Adipose tissue (tissue), 3 donors: ENCODE measurements around the gene TBC1D17. TPM values are rescaled to one million over a fixed set of nuclear protein-coding genes. Genes with fewer than 3 reads are reported as not detected.

Experiments used
- H3K27ac ChIP-seq: one replicate; pipeline ENCODE4 v1.5.1; 2013; ENCODE audit warnings: low read depth, low read length
- WGBS, 3 donors: extraction: QIAGEN DNeasy Blood & Tissue Kit; methylation state at CpG; one replicate each; pipeline ENCODE4 v1.1.7; 2013; 5-methylcytosine and 5-hydroxymethylcytosine counted together
- polyA plus RNA-seq, 3 donors: library from polyadenylated mRNA; stranded (reverse); fragments of 200-250 nt; gene quantifications; one replicate each; pipeline ENCODE4 v1.2.3, GENCODE V29; 2013
- donor health status: healthy with polysubstance abuse.
- donor health status: Bipolar disorder and iron deficiency.
- donor health status: healthy.

Gene TBC1D17
- polyA plus RNA-seq, 3 donors = 35.7 to 46.6 (median 37.0) TPM

DNA sequence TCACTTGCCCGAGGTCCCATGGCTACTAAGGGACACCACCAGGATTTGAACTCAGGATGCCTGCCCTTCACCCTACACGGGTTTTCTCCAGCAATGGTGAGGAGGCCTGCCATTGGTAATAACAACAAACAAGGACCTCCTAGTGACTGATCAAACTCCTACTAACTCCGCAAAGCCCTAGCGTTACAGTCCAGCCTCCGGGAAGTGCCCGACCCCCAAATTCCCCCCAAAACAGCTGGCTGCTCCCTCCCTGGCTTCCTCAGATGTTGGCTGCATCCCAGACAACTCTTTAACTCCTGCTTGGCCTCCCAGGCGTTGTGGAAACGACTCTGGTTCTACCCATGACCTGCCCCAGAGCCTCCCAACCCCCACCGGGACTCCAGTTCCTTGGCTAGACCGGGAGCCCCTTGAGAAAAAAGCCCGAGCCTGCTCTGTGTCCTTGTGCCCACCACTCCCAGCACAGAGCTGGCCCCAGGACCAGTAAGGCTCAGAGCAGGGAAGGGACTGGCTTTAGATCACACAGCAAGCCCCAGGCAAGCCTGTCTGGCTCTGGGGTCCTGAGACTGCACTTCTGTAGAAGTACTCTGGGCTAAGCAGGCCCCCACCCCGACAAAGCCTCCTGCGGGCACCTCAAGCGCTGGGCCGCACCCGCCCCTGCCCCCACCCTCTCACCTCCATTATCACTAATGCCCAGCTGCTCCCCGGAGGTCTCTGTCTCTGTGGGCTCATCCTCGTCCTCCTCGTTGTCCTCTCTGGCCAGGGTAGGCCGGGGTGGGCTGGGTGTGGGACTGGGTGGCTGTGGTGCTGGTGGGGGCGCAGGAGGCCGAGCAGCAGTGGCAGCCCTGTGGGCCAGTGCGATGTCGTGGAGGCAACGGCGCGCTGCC, 5.0 kb upstream of the TBC1D17 start:
- no peak overlapping the region for H3K27ac ChIP-seq
- WGBS, 3 donors = 85% methylated on average over 27 of the region's 27 CpGs

DNA sequence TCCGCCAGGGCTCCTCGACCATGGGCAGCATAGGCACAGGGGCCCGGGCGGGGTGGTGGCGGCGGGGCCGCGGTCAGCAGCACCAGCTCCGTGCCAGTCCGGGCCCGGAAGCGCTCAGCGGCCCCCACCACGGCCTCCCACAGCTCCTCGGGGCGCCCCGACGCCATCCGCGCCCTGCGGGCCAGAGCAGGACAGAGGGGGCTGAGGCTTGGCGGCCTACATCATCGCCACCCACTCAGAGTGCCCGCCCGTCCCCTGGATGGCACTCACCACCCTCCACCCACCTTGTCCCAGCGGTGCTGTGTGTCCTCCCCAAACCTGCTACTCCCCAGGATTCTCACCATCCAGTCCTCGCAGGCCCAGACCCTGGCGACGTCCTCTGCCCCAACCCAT, 4.4 kb upstream of the TBC1D17 start:
- H3K27ac ChIP-seq = no peak overlapping the region
- WGBS, 3 donors = 92 to 94% (median 92%) methylated on average over 6 to 29 of the region's 29 CpGs

- 76 to 89% (median 88%) methylated on average over 10 of the region's 10 CpGs for WGBS, 3 donors
- no peak overlapping the region for H3K27ac ChIP-seq
Observed at GRCh38 chr19:49873834-49874233, 3.7 kb upstream of the TBC1D17 start.

DNA sequence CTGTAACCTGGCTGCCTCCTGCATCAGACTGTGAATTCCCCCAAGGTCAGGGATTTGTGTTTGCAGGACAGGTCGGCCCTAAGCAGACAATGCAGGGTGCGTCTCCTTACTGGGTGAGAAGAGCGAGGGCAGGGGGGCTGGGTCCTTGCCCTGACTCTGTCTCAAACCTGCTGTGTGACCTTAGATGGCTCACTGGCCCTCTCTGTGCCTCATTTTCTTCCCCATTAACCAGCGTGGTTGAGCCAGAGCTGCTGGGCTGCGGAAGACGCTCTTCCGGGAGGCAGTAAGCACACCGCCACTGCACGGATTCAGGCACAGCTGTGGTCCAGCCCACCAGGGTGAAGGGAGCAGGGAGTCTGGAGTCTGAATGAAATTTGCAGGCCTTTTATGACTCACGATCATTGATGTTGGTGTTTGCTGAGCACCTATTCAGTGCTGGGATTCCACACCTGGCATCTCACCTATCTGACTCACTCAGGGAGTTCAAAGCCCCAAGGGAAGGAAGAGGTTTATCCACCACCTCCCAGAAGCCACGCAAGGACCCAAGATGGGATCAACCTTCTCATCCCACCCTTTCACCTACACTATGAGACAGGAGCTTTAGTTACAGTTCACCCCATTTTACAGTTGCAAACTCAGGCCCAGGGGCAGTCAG, 2.9 kb upstream of the TBC1D17 start:
- H3K27ac ChIP-seq = no peak overlapping the region
- 90 to 94% (median 92%) methylated on average over 11 of the region's 11 CpGs for WGBS, 3 donors

DNA sequence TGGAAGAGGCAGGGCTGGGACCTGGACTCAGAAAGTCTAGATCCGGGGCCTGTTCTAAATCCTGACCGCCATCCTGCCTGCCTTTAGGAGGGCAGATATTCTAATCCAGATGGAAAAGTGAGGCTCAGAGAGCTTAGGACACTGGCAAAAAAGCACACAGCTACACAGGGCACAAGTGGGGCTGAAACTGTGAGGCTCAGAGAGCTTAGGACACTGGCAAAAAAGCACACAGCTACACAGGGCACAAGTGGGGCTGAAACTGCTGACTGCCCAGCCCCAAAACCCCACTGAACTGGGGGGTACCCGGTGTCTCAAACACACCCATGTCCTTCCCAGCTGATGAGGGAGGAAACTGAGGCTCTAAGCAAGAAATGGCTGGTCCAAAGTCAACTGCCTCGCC, 2.3 kb upstream of the TBC1D17 start:
- 83 to 89% (median 89%) methylated on average over 4 of the region's 4 CpGs for WGBS, 3 donors
- H3K27ac ChIP-seq = no peak overlapping the region

DNA sequence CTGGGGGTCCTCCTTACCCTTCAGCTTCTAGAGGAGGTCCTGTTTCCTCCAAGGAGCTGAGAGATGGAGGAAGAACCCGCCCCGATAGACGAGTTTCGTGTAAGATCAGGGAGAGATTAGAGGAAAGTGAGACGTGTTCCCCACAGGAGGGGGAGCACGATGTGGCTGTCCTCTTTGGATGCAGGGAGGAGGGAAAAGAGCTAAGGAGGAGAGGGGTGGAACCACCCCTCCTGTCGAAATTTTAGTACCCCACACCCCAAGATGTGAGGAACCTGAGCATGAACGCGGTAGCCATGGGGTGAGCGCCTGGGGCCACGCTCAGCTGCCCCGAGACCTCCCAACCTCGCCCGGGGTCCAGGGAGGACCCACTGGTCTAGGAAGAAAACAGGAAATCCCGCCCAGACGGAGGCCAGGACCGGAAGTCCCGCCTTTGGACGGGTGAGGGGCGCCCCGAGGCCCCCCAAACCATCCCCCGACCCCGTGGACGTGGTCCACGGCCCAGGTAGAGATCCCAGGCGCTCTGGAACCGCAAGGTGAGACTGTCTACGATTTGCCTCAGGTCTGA, 1.6 kb upstream of the TBC1D17 start:
- 0 to 1% (median 1%) methylated on average over 25 to 28 of the region's 28 CpGs for WGBS, 3 donors

GRCh38 chr19:49876422-49877019, 981 bp upstream of the TBC1D17 start:
- H3K27ac ChIP-seq = peak overlapping the region; percentile 82
- WGBS, 3 donors = 0 to 1% (median 0%) methylated on average over 46 of the region's 46 CpGs

More for the DNA sequence above, 1.6 kb upstream of the TBC1D17 start:
- H3K27ac ChIP-seq = peak overlapping the region; percentile 82

- 9 to 10% (median 9%) methylated on average over 41 of the region's 41 CpGs for WGBS, 3 donors
- H3K27ac ChIP-seq = no peak overlapping the region
Observed at GRCh38 chr19:49877879-49878743, 609 bp downstream of the TBC1D17 start.

- 83 to 89% (median 84%) methylated on average over 9 of the region's 9 CpGs for WGBS, 3 donors
- H3K27ac ChIP-seq = no peak overlapping the region
Observed at GRCh38 chr19:49878744-49879070, 1.2 kb downstream of the TBC1D17 start.

DNA sequence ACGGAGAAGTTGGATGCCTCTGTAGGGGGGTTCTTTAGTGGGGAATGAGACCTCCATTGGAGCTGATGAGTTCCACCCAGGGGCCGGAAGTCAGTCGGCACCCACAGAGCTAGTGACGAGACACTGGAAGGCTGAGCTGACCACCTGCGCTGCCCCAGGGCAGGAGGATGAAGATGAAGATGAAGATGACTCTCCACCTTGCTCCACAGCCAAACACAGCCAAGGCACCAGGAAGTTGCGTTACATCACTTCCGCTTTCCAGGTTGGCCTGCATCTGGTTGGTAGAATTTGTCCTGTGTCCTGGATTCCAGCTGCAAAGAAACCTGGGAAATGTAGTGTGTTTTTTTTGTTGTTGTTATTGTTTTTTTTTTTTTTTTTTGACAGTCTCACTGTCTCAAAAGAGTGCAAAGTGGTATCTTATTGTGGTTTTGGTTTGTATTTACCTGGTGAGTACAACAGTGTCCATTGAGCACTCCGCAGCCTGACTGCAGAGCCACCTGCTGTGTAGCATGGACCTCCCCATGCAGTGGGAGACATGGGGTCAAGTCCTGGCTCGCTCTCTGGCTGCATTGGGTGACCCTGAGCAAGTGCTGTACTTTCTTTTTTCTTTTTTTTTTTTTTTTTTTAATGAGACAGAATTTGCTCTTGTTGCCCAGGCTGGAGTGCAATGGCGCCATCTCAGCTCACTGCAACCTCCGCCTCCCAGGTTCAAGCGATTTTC, 1.9 kb downstream of the TBC1D17 start:
- H3K27ac ChIP-seq = no peak overlapping the region
- 93 to 96% (median 93%) methylated on average over 12 of the region's 12 CpGs for WGBS, 3 donors

DNA sequence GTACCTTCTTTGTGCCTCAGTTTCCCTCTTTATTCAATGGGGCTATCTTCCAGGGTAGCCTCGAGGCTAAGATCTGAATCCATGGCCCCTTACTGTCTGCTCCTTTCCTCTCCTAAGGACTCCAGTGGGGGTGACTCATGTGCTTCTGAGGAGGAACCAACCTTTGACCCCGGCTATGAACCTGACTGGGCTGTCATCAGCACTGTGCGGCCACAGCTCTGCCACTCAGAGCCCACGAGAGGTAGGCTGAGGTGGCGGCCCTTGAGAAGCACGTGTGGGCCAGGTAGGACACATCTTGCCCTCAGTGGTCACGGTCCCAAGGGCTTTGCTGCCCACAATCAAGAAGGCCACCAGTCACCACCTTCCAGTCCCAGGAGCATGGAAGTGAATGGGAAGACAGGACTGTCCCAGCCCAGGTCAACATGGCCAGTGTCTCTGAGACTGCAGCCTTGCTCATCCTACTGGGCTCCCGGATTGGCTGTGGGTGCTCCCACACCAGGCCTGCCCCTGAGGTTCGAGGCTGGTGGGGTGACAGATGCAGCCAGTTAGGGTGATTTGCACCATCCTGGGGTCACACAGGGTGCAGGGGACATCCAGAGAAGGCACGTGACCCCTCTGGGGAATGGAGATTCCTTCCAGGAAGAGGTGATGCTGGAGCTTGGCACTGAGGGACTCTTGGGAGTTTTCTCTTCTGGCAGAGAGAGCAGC, 2.8 kb downstream of the TBC1D17 start:
- H3K27ac ChIP-seq = no peak overlapping the region
- WGBS, 3 donors = 88 to 93% (median 91%) methylated on average over 10 of the region's 10 CpGs

DNA sequence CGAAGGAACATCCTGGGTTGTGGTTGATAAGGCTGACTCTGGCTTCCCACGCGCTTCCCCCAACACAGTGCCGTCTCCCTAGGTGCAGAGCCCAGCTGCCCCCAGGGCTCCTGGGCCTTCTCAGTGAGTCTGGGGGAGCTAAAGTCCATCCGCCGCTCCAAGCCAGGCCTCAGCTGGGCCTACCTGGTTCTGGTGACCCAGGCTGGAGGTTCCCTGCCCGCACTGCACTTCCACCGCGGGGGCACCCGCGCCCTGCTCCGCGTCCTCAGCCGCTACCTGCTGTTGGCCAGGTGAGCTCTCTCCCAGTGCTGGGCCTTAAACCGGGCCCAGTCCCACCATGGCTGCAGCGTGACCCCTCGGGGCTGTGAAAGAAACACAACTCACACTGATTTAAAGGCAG, 3.7 kb downstream of the TBC1D17 start:
- 96 to 100% (median 97%) methylated on average over 17 of the region's 17 CpGs for WGBS, 3 donors
- H3K27ac ChIP-seq = no peak overlapping the region

DNA sequence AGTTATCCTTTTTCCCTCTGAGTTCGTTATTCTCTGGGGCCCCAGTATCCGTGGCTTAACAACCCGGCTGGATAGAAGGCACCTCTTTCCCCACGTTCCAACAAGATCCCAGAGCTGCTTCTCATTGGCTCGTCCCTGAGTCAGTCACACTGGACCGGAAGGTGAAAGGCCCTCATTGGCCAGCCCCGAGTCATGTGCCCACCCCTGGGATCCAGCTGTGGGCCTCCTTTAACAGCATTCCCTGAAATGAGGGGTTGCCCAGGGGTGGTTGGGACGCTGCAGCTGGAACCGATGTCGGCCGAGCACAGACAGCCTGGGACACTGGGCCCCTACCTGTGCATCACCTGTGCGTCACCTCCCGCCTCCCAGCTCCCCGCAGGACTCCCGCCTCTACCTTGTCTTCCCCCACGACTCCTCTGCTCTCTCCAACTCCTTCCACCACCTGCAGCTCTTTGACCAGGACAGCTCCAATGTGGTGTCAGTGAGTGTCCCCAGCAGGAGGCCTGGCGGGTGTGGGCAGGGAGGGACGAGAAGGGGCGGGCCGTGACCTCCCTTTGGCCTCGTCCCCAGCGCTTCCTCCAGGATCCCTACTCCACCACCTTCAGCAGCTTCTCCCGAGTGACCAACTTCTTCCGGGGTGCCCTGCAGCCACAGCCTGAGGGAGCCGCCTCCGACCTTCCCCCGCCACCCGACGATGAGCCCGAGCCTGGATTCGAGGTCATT, 4.3 kb downstream of the TBC1D17 start:
- no peak overlapping the region for H3K27ac ChIP-seq

GRCh38 chr19:49882643-49883042, 5.1 kb downstream of the TBC1D17 start:
- WGBS, 3 donors = 96 to 98% (median 97%) methylated on average over 13 to 14 of the region's 14 CpGs
- no peak overlapping the region for H3K27ac ChIP-seq

More for the DNA sequence above, 4.3 kb downstream of the TBC1D17 start:
- 89 to 94% (median 91%) methylated on average over 30 to 31 of the region's 31 CpGs for WGBS, 3 donors

GRCh38 chr19:49883094-49883493, 5.6 kb downstream of the TBC1D17 start:
- WGBS, 3 donors = 96 to 99% (median 99%) methylated on average over 5 of the region's 5 CpGs
- H3K27ac ChIP-seq = no peak overlapping the region

- no peak overlapping the region for H3K27ac ChIP-seq
- 92 to 93% (median 92%) methylated on average over 18 of the region's 18 CpGs for WGBS, 3 donors
Observed at GRCh38 chr19:49884109-49884508, 6.6 kb downstream of the TBC1D17 start.
